Activated CD4-positive, alpha-beta T cell treated with anti-CD3 and anti-CD28 coated beads for 24 hours (primary cell): ENCODE data around the gene RFNG.

Source experiments
- DNase-seq, 2 donors: peaks; one replicate each; pipeline ENCODE4 v3.0.0-alpha.2; 2020; ENCODE audit warnings: low read depth in 2 of 2

RFNG gene, protein sequence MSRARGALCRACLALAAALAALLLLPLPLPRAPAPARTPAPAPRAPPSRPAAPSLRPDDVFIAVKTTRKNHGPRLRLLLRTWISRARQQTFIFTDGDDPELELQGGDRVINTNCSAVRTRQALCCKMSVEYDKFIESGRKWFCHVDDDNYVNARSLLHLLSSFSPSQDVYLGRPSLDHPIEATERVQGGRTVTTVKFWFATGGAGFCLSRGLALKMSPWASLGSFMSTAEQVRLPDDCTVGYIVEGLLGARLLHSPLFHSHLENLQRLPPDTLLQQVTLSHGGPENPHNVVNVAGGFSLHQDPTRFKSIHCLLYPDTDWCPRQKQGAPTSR

DNA sequence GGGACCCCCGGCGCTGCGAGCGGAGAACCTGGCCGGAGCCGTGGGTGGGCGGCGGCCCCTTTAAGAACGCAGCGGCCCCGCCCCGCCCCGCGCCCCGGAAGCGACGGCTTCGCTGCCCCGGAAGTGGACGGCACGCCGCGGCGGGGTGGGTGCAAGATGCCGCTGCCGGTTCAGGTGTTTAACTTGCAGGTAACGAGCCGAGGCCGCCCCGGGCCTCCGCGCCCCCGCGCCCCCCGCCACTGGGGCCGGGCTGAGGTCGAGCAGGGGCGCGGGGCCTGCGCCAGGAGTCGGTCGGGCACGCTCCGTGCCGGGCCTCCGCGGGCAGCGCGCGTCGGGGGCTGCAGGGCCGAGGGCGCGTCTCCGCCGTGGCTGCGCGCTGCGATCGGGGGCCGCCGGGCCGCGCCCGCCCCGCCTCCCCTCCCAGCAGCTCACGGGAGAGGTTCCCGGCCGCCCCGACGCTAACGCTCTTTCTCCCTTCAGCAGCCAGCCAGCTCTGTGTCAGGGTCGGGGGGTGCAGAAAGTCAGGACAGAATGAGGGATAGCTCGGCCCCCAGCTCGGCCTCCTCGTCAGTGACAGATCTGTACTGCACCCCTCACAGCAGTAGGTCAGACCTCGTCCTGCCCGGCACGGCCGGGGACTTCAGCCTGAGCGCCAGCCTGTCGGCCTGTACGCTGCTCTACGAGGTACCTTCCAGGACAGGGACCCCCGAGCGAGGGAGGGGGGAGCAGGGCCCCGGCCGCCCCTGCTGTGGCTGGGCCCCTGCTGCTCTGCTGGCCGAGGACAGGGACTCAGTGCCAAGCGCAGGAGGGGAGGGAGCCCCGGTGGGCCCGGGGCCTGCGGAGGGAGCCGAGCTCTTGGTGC, at the start of gene RFNG, which contains the start of gene GPS1:
Gene RFNG, minus strand, starts transcription at position 36 of the 862 bp plus-strand sequence. CDS start 45 bp downstream, outside the sequence.
Gene GPS1, plus strand, starts transcription at position 123 of the 862 bp plus-strand sequence. Its CDS starts 34 bp downstream, at position 157.
- DNase-seq = peak; percentile 70 to 82

DNA sequence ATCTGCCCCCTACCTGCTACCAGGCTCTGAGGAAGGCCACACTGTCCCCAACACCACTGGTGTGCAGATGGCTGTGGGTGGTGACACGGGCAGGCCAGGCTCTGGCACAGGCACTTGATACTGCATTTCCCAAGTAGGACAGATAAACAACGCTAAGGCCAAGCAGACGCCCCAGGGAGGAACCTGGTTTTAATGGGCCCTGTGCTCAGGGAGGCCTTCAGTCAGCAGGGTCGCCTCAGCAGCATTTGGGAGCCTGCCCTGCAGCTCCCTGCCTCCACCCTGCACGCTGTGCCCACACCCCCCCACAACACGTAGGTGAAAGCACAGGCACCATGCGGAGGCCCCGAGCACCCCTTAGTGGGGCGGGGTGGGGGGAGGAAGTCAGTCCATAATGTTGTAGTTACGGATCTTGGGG, 49.7 kb upstream of the RFNG start:
- DNase-seq = no peak

DNA sequence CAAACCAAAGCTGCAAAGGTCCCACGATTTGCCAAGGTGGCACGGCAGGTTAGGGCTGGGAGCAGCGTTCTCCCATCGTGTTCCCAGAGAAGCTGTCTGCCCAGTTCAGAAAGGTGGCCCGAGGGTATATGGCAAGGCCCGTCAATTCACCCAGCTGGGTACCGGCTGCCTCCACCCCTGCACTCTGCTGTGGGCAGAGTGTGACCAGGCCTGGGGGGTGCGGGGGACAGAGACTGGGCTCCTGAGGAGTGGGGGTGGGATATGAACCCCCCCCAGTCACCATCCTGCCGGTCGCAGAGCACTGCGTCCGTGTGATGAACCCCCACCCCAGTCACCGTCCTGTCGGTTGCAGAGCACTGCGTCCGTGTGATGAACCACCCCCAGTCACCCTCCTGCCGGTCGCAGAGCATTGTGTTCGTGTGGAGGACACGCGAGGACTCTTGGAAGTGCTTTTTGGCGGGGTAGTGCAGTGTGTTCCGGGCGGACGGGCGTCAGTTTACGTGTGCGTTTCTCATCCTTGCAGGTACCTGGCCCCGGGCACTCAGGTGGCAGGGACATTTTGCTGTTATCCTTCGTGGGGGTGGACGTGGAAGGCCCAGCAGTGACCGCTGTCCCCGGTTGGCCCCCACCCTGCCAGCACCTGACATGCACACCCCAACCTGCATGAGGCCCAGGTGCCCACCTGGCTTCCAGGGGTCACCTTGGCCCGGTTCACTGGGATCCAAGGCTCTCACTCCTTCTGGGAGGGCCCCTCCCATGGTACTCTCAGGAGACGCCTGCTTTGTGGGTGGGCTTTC, 49.1 kb upstream of the RFNG start:
- DNase-seq = no peak

DNA sequence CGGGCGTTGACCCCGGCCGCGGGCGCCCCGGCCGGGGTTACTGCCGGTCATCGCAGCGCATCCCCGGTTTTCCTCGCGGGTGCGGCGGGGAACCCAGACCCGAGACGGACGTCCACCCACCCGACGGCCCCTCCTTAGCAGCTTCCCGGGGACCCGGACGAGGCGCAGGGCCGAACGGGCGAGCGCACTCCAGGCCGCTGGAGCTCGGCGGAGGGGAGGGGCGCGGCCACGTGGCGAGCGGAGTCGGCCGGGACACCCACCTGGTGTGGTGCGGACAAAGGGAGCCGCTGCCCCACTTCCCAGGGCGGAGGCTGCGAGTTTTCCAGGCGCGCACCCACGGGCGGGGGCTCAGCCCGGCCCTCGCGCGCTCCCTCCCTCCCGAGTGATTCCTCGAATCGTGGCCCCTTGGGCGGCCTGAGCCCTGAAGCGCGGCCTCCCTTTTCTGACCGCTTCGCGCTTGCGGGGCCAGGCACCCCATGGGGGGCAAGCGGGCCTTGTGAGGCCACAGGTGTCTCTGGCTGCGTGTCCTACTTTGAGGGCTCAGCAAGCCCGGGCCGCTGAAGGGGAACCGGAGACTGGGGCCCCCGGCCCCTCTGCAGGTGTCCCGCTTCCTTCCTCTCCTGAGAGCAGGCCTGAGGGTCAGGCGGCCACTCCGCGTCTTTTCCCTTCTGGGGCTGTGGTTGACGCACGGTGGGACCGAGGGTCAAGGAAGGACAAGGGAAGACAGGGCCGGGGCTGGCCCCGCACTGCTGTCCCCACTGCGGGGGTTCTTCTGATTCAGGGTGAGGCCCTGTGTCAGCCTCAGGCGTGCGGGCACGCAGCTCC, 47.5 kb upstream of the RFNG start:
- peak in 1 of 2 donors; percentile 30 for DNase-seq

DNA sequence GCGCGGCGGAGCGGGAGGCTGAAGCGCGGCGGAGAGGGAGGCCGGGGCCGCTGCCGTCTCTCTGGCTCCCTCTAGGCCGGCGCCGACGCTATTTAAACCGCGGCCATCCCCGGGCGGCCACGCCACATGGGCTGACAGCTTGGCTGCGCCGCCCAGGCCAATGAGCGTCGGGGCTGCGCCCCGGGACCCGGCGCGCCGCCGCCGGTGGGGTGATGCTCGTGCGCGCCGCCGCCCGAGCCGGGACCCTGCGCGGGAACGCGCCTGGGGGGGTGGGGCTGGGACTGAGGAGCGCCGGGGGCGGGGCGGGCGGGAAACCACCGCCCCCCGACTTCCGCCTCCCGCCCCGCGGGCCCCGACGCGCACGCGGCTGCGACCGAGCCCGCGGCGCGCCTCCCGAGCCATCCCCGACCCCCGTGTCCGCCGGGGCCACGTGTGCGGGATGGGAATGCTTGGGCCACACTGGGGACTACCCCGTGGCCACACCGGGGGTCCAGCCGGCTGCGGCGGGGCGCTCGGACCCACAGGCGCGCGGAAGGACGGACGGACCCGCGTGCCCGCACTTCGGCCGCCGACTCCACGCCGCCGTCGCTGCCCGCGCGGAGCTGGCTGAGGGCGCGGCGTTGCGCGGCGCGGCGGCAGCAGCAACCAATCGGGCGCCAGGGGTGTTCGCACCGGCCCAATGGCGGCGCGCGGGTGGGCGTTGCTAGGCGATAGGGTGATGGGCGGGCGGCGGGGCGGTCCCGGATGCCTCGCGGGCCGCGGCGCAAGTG, 46.7 kb upstream of the RFNG start, which contains the start of gene FASN:
Gene FASN, minus strand, starts transcription at position 68 of the 770 bp plus-strand sequence. CDS start 1,791 bp downstream, outside the sequence.
- peak; percentile 92 for DNase-seq

DNA sequence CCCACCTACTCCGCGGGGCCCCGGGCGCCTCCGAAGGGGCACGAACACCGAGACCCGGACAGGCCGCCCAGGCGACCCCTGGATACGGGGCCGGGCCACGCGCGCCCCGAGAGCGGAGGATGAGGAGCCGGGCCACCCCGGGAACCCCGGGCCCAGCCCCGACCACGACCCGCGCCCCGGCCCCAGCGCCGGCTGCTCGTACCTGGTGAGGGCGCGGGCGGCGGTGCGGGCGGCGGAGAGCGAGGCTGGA, 46.2 kb upstream of the RFNG start:
- no peak for DNase-seq

DNA sequence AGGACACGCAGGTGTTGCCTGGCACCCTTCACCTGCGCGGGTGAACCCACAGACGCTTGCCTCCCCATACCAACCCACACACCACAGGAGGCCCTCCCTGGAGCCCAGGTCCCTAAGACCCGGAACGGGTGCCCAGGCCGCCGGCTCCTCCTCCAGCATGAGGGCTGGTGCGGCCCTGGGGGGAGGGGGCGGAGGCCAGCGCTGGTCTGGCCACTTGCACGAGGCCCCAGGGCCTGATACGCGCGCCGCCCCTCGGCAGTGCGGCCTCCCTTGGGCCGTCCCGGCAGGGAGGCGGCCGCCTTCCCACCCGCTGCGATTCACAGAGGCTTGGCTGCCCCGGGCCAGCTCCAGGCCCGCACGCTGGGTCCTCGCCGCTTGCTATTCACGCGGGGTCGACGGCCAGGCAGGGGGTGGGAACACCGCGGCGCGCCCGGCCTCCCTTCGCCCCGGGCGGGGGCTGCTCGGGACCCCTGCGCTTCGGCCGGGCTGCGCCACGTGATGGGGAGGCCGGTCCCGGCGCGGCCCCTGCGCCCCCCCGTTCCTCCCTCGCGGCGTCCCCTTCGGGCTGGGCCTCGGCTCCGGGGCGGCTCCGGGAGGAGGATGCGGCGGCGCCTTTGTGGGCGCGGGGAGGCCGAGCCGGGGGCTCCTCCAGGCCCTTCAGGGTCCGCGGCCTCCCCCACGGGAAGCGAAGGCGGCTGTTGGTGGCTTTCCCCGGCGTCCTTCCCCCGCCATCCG, 45.7 kb upstream of the RFNG start:
- DNase-seq = no peak

DNA sequence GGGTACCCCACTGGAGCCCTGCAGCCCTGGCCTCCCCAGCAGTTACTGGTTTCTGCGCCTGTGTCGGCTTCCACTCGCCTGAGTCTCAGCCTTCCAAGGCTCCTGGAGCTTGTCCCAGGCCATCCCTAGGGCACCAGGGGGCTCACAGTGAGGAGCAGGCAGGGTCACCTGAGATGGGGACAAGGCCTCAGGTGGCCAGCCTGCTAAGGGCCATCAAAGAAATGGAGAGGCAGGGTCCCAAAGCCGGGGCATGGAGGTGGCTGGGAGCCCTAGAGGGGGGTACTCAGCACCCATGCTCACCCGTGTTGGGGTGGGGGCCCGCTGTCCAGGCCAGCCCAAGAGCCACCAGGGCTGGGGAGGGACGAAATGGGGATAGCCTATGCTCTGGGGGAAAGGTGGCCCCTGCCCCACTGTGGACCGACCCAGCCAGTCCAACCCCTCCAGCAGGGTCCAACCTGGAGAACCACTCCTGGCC, 45.1 kb upstream of the RFNG start:
- no peak for DNase-seq

DNA sequence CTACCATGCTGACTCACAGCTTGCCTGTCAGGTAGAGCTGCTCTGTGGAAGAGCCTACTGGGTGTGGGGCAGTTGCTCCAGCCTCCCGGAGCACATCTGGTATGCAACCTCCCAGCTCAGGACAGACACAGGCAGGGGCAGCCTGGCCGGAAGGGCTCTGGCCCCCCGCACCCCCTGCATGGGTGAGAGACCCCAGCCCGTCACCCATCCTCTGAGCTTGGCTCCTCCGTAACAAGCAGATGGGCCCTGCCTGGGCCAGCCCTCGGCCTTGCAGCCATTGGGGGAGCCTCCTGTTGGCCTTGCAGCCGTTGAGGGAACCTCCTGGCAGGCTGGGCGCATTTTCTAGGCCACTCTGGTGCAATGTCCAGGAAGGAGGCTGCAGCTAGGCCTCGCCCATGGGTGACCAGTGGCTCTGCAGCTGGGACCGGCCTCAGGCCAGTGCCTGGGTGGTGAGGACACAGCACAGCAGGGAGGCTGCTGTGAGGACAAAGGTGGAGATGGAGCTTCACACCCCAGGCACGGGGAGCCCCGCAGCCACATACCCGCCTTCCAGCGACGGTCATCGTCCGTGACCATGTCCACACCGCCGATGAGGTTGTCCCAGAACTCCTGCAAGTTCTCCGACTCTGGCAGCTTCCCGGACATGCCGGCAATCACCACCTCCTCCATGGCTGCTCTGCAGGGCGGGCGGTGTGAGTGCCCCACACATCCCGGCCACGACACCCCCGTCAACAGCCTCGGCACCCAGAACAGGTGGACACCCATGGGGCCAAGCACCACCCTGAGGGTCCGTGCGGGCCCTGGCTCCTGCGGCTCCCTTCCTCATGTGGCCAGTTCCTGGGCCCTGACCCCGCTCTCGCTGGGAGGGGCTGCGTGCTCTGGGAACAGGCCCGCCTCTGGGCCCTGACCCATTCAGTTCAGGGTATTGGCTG, 44.4 kb upstream of the RFNG start:
- no peak for DNase-seq

DNA sequence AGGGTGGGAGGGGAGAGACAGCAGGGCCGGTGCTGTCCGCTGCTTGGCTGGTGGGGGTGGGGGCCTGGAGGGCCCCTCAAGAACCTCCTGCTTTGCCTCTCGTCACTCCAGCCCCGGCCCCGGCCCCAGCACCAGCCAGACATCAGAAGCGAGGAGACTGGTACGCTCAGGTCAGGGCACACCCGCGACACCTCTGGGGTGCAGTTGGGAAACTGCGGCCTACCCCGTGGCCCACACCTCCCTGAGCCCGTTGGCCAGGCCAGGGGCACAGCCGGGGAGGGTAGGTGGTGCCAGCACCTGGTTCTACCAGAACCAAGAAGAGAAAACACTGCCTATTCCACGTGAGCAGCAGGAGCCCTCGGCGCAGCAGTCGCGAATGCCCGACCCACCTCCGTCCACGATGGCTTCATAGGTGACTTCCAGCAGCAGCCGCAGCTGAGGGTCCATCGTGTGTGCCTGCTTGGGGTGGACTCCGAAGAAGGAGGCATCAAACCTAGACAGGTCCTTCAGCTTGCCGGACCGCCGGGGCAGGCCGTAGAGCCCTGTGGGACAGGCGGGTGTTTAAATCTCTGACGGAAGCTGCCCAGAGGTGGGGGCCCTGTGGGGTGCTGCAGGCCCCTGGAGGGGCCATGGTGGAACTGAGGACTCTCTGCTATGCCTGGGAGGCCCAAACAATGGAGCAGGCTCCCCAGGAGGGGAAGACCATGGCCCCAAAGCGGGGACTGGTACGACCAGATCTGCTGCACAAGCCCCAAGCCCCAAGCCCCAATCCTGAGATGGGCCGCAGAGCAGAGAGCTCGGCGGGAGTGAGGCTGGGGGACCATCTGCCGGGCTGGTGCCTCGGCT, 43.5 kb upstream of the RFNG start:
- no peak for DNase-seq

DNA sequence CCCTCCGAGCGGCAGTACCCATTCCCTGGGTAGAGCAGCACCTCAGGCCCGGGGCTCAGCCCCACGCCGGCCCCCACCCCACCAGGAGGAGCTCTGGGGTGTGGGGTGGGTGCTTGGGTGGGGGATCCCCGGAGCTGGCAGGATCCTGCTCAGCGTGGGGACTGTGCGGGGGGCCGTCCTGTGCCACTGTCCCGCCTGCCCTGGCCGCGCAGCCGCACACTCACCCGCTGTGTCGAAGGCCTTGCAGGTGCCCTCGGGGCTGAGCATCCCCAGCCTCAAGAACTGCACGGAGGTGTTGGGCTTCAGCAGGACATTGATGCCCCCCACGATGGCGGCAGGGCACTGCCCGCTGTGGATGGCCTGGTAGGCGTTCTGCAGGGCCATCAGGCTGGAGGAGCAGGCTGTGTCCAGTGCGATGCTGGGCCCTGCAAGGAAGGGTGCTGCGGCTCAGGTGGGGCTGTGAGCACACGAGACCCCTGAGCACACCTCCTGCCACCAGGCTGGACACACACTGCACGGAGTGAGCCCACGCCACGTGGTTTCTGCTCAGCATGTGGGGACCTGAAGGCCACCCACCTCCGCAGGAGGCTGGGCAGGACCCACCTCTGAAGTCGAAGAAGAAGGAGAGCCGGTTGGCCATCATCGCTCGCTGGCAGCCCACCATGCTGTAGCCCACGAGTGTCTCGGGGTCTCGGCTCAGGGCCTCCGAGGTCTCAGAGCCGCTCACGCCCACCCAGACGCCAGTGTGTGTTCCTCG, 41.6 kb upstream of the RFNG start:
- DNase-seq = no peak

DNA sequence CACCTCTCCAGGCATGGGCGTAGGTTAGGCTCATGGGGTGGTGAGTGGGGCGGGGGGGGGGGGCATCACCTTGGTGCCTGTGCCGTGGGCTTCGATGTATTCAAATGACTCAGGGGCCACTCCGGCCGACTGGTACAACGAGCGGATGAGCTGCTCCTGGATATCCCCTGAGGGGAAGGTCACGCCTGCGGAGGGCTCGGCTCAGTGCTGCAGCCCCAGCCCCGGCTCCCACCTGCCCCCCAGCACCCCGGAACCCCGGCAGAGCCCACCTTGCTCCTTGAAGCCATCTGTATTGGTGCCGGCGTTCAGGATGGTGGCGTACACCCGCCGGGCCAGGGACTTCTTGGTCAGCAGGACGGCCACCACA, 41.0 kb upstream of the RFNG start:
- DNase-seq = no peak

DNA sequence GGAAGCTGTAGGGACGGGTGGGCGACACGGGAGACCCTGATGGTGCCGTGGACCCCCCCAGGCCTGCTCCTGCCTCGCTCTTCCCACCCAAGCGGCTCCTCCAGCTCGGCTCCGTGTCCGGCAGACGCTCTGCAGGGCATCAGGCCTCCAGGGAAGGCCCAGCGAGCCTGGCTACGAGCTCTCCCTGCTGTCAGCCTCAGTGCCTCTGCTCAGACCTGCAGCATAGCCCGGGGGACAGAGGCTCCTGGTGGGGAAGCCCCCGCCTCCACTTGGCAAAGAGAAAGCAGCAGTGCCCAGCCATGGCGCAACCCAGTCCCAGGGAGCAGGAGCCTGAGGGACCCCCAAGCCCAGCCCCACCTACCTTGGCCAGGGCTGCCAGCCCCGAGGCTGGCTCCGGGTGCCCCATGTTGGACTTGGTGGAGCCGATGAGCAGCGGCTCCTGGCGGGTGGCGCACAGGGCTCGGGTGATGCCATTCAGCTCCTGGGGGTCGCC, 40.5 kb upstream of the RFNG start:
- no peak for DNase-seq

DNA sequence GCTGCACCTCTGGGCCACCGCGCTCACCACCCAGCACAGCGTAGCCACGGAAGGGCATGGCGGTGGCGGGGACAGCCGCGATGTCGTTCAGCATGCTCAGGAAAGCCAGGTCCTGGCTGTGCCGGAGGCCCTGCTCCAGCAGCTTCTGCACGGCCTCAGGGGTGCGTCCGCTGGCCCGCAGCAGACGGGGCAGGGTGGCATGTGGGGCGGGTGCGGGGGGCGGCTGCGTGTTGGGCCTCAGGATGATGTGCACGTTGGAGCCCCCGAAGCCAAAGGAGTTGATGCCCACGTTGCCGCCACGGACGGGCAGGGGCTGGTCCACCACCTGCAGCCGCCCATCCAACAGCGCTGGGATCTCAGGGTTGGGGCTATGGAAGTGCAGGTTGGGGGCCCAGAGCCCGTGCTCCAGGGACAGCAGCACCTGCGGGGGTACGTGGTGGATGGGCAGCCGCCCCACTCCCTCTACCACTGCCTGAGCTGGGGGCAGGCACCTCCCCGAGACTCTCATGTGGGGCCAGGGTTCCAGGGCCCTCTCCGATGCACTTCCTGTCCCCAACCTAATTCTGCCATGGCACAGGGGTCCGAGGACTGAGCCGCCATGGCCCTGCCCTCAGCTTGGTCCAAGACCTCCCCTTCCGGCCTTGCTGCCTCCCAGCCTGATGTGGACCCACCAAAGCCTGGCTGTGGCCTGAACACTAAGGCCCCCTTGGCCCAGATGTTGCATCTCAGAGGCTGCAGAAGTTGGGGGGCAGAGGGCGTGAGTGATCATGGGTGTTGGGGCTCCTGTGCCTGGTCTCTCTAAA, 39.9 kb upstream of the RFNG start:
- DNase-seq = no peak

DNA sequence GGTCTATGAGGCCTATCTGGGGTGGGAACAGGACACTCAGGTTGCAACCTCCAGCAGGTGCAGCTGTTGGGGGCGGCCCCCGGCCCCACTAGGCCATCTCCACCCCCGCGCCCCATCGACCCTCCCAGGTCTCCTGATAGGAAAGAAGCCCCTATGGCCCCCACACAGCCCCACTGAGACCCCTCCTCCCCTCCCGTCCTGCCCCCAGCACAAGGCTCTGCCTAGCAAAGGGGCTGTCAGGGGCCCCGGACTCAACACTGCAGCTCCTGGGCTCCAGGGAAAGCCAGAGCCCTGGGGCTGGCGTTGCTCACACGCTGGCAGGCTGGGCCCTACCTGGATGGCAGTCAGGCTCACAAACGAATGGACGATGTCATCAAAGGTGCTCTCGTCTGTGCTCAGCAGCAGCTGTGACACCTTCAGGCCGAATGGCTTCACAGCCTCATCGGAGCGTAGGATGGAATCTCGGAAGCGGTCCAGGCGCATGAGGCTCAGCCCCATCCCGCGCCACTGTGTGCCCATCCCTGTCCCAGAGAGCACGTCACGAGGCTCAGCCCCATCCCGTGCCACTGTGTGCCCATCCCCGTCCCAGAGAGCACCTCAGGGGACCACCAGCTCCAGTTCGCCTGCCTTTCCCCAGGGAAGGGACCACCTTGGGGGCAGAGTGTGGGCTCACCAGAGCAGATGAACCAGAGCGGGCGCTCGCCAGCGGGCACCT, 39.1 kb upstream of the RFNG start:
- no peak for DNase-seq
